ENCODE data around the gene PAK1.

- TF ChIP-seq CTCF (IDR thresholded peaks at IDR 0.05; ENCODE audit: insufficient read depth, low read length, poor library complexity, severe bottlenecking) = no peak
- TF ChIP-seq EZH2phosphoT487 (conservative IDR thresholded peaks at IDR 0.05; ENCODE audit: low read length) = no peak
Observed at GRCh38 chr11:77359481-77359880, 114.4 kb downstream of the PAK1 start.

Measured in SU-DHL-6 (cell line).